Measurements from ENCODE around the gene ZMIZ2. TPM values are rescaled to one million over a fixed set of nuclear protein-coding genes. Genes with fewer than 3 reads are reported as not detected.
"Not testable (repeated sequence)": the region's sequence is repeated elsewhere in the genome, so short reads cannot be mapped to it uniquely, and the experiment has no call there.

ZMIZ2 gene
- total and polyA plus RNA-seq, 9 of the 15 experiments (the other 6 are each of a cell fraction or from before 2014, with no cell fraction given), result 0.13 to 40.3 (median 4.9) TPM

DNA sequence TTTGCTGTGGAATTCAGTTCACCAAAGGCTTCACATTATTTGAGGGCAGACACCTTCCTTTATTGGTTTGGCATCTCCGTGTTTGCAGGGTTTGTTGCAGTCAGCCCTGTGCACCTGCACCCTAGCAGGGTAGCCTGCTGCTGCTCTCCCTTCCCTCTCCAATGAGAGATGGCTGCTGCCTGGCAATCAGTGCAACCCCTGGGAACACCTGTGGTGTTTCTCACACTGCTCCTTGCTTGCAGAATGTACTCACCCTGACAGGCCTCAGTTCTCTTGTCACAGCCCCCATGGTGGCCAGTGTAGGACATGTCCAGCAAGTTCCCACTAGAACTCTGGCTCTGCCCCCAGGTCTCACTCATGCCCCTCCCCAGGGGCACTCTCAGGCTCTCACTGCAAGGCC lies 35.7 kb downstream of the ZMIZ2 start (continued):
- no peak for TF ChIP-seq ILF3 (IDR thresholded peaks at IDR 0.05; ENCODE audit: borderline replicate concordance)
- no peak for TF ChIP-seq POLR2AphosphoS2 (IDR thresholded peaks at IDR 0.05; ENCODE audit: low read length)
- no peak for TF ChIP-seq STAT5B (CRISPR knock-in tag; IDR thresholded peaks at IDR 0.05)
- TF ChIP-seq, protein P1, sequence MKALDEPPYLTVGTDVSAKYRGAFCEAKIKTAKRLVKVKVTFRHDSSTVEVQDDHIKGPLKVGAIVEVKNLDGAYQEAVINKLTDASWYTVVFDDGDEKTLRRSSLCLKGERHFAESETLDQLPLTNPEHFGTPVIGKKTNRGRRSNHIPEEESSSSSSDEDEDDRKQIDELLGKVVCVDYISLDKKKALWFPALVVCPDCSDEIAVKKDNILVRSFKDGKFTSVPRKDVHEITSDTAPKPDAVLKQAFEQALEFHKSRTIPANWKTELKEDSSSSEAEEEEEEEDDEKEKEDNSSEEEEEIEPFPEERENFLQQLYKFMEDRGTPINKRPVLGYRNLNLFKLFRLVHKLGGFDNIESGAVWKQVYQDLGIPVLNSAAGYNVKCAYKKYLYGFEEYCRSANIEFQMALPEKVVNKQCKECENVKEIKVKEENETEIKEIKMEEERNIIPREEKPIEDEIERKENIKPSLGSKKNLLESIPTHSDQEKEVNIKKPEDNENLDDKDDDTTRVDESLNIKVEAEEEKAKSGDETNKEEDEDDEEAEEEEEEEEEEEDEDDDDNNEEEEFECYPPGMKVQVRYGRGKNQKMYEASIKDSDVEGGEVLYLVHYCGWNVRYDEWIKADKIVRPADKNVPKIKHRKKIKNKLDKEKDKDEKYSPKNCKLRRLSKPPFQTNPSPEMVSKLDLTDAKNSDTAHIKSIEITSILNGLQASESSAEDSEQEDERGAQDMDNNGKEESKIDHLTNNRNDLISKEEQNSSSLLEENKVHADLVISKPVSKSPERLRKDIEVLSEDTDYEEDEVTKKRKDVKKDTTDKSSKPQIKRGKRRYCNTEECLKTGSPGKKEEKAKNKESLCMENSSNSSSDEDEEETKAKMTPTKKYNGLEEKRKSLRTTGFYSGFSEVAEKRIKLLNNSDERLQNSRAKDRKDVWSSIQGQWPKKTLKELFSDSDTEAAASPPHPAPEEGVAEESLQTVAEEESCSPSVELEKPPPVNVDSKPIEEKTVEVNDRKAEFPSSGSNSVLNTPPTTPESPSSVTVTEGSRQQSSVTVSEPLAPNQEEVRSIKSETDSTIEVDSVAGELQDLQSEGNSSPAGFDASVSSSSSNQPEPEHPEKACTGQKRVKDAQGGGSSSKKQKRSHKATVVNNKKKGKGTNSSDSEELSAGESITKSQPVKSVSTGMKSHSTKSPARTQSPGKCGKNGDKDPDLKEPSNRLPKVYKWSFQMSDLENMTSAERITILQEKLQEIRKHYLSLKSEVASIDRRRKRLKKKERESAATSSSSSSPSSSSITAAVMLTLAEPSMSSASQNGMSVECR (CRISPR knock-in tag; IDR thresholded peaks at IDR 0.05), result no peak
- no peak for TF ChIP-seq SMAD4 (CRISPR knock-in tag; conservative IDR thresholded peaks at IDR 0.05)
- no peak for TF ChIP-seq RBM17 (IDR thresholded peaks at IDR 0.05; ENCODE audit: borderline replicate concordance, low read depth, low read length)
- no peak for TF ChIP-seq RBM25 (IDR thresholded peaks at IDR 0.05; ENCODE audit: low read depth, low read length, severe bottlenecking)

DNA sequence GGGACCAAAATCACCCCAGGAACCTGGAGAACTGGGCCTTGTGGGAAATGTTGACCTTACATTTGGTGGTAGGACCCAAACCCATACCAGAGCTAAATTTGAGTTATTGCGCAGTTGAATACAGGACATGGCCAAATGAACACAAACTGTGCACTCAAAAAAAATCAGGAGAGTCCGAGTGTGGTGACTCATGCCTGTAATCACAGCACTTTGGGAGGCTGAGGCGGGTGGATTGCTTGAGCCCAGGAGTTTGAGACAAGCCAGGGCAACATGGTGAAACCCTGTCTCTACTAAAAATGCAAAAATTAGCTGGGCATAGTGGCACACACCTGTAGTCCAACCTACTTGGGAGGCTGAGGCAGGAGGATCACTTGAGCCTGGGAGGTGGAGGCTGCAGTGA lies 36.6 kb downstream of the ZMIZ2 start:
- H3K36me3 ChIP-seq (ENCODE audit: control insufficient read depth, insufficient read depth, low read length); CTCF ChIA-PET (ENCODE audit: low intra/inter-chr PET ratio); H4K20me1 ChIP-seq (replicated peaks; ENCODE audit: control insufficient read depth, insufficient read depth, low read length); H3K9me1 ChIP-seq (ENCODE audit: control insufficient read depth, insufficient read depth, low read length); H2AFZ ChIP-seq (ENCODE audit: low read depth, low read length); DNase-seq (ENCODE audit: extremely low read depth in 1 of 4, low spot score in 3 of 4); H3K27me3 ChIP-seq (ENCODE audit: control insufficient read depth in 2 of 2, insufficient read depth in 2 of 2, low read length in 2 of 2); H3K79me2 ChIP-seq (ENCODE audit: control insufficient read depth, insufficient read depth, low read length); H3K4me3 ChIP-seq; H3K4me2 ChIP-seq (ENCODE audit: insufficient read depth, low read length); H3K9me3 ChIP-seq (replicated peaks; ENCODE audit: control insufficient read depth, insufficient read depth, low read depth, low read length); intact Hi-C loops (cut with micrococcal nuclease); FAIRE-seq; H3K27ac ChIP-seq (ENCODE audit: extremely low read depth, low read depth, low read length); ATAC-seq; BruUV-seq (replicated peaks); H3K9ac ChIP-seq (ENCODE audit: insufficient read depth in 1 of 2, low read depth in 2 of 2, low read length in 2 of 2); in situ Hi-C loops (cut with MboI); H3K4me1 ChIP-seq (replicated peaks in 1 of 2; ENCODE audit: control insufficient read depth in 2 of 2, insufficient read depth in 2 of 2, low read length in 2 of 2): not testable (repeated sequence)
- TF ChIP-seq KDM1A (IDR thresholded peaks at IDR 0.05), result peak; percentile 64 to 71
- 22% methylated on average over 2 of the region's 3 CpGs for WGBS (ENCODE audit: insufficient coverage, low coverage, missing lambda C conversion rate)
- POLR2A ChIA-PET, result interaction anchor here (0.7 to 1.9 kb wide), 2 partner anchors 12 to 61 kb away, joined by 3 to 7 read pairs; partner anchors contain the start of gene PPIA
